Thoracic aorta (tissue), 2 donors: ENCODE results near the gene MYO15B. TPM values are rescaled to one million over a fixed set of nuclear protein-coding genes. Genes with fewer than 3 reads are reported as not detected.

Experiments used
- ATAC-seq: fragments of 150-250 bp; one replicate; pipeline ENCODE4 v1.8.0; 2017; ENCODE audit warnings: low read depth; ENCODE audit not compliant: insufficient number of reproducible peaks, low FRiP score
- DNase-seq: peaks from one replicate; pipeline ENCODE4 v3.0.0-alpha.2; 2020; ENCODE audit warnings: low spot score
- H3K27ac ChIP-seq, 2 donors: fragments of 200-600 bp; sonication (generic); 1 replicate in 1 of 2; 2 replicates in 1 of 2; pipeline ENCODE4 v1.5.1; 2016; ENCODE audit warnings: mild to moderate bottlenecking in 2 of 2, moderate library complexity in 2 of 2
- H3K27me3 ChIP-seq: fragments of 200-600 bp; sonication (generic); replicated peaks from 2 replicates; pipeline ENCODE4 v1.6.0; 2016; ENCODE audit warnings: mild to moderate bottlenecking; ENCODE audit not compliant: insufficient read depth
- H3K36me3 ChIP-seq: fragments of 200-600 bp; sonication (generic); one replicate; pipeline ENCODE4 v1.5.1; 2016
- H3K4me1 ChIP-seq, 2 donors: fragments of 200-600 bp; sonication (generic); 1 replicate in 1 of 2; 2 replicates in 1 of 2; pipeline versions ENCODE4 v1.5.1 to v1.6.0; 2016; ENCODE audit warnings: low read depth in 2 of 2, mild to moderate bottlenecking in 1 of 2; ENCODE audit not compliant: control insufficient read depth in 1 of 2
- H3K4me3 ChIP-seq: fragments of 200-600 bp; sonication (generic); 2 replicates; pipeline ENCODE4 v1.5.1; 2016; ENCODE audit warnings: mild to moderate bottlenecking
- H3K9me3 ChIP-seq: fragments of 200-600 bp; sonication (generic); 2 replicates; pipeline ENCODE4 v1.5.1; 2016
- CTCF ChIP-seq: fragments of 200-600 bp; sonication (generic); IDR thresholded peaks from one replicate; pipeline ENCODE4 v1.5.1; 2019; ENCODE audit warnings: antibody characterized with exemption
- total RNA-seq, 2 donors: library from RNA; depleted of rRNA; stranded (reverse); fragments of >200 nt; gene quantifications; one replicate each; pipeline versions ENCODE4 v1.1.0 to v1.2.3, GENCODE V29; 2016

MYO15B gene
- total RNA-seq, 2 donors from 2014 or later = 103 to 151 TPM

GRCh38 chr17:75572713-75573539, 14.7 kb upstream of the MYO15B start:
- ATAC-seq (no peak), DNase-seq (no peak)
- H3K4me3 ChIP-seq = no peak overlapping the region
- H3K4me1 ChIP-seq = no peaks in the 10 kb centered on the region
- no peaks in the 10 kb centered on the region for H3K36me3 ChIP-seq
- H3K27me3 ChIP-seq = no peaks in the 10 kb centered on the region
- no peak for TF ChIP-seq CTCF
- no peak overlapping the region for H3K27ac ChIP-seq
- no peaks in the 10 kb centered on the region for H3K9me3 ChIP-seq

DNA sequence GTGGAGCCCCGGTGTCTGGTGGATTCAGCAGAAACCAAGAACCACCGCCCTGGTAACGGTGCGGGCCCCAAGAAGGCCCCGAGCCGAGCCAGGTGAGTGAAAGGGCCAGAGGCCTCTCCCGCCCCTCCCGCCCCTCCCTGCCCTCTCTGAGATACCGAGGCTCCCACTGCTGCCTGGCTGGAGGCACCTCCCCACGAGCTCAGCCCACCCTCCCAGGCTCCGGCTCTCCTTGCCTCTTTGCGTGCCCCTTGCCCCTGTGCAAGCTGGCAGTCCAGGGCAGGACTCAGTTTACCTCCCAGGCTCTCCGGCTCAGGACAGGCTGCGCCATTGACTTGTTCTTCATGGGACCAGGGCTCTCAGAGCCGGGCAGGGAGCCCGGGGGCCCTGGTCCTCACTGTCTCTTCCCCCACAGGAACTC, 14.1 kb upstream of the MYO15B start:
- no peak overlapping the region for H3K4me3 ChIP-seq
- H3K9me3 ChIP-seq = no peaks in the 10 kb centered on the region
- no peak for ATAC-seq
- DNase-seq = no peak
- no peak overlapping the region for H3K27ac ChIP-seq
- no peaks in the 10 kb centered on the region for H3K27me3 ChIP-seq
- TF ChIP-seq CTCF = no peak
- H3K36me3 ChIP-seq = no peaks in the 10 kb centered on the region
- H3K4me1 ChIP-seq = no peaks in the 10 kb centered on the region

GRCh38 chr17:75573994-75574393, 13.6 kb upstream of the MYO15B start:
- no peak for TF ChIP-seq CTCF
- no peaks in the 10 kb centered on the region for H3K27me3 ChIP-seq
- no peak overlapping the region for H3K4me3 ChIP-seq
- no peaks in the 10 kb centered on the region for H3K4me1 ChIP-seq
- no peaks in the 10 kb centered on the region for H3K36me3 ChIP-seq
- H3K9me3 ChIP-seq = no peaks in the 10 kb centered on the region
- ATAC-seq = no peak
- no peak for DNase-seq
- H3K27ac ChIP-seq = no peak overlapping the region

GRCh38 chr17:75574404-75575036, 13.1 kb upstream of the MYO15B start:
- H3K4me1 ChIP-seq = no peaks in the 10 kb centered on the region
- ATAC-seq (no peak), DNase-seq (no peak)
- no peaks in the 10 kb centered on the region for H3K9me3 ChIP-seq
- no peaks in the 10 kb centered on the region for H3K27me3 ChIP-seq
- H3K36me3 ChIP-seq = no peaks in the 10 kb centered on the region
- no peak overlapping the region for H3K4me3 ChIP-seq
- no peak overlapping the region for H3K27ac ChIP-seq
- no peak for TF ChIP-seq CTCF

DNA sequence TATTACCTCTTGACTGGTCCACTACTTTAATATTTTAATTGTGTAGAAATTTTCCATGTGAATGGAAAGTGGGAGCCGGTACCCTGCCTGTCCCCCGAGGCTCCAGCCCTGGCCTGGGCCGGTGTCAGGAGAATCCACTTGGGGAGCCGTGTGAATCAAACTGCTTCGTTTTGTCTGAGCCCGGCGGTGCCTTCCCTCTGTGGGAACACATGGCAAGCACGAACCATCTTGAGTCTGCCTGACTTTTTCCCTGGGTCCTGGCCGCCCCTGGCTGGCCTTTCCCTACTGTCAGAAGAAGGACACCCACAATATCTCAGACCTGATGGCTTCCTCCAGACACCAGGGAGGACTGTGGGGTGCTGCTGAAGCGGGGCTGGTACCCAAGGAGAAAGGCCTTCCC, 12.4 kb upstream of the MYO15B start:
- Histone ChIP-seq H3K27ac (no peak overlapping the region), H3K4me3 (no peak overlapping the region), H3K27me3 (no peaks in the 10 kb centered on the region), H3K4me1 (no peaks in the 10 kb centered on the region), H3K36me3 (no peaks in the 10 kb centered on the region), H3K9me3 (no peaks in the 10 kb centered on the region)
- ATAC-seq (no peak), DNase-seq (no peak)
- no peak for TF ChIP-seq CTCF
